GM18520 (cell line): ENCODE measurements around the gene ZSCAN10.
"Not testable (repeated sequence)": the region's sequence is repeated elsewhere in the genome, so short reads cannot be mapped to it uniquely, and the experiment has no call there.

Experiments
- ATAC-seq: cut with Tn5 transposase; IDR thresholded peaks from one replicate; pipeline ENCODE4 v1.9.1; 2021; ENCODE audit not compliant: unreplicated experiment

Gene ZSCAN10

GRCh38 chr16:3098459-3099394 is at the start of gene ZSCAN10:
Gene ZSCAN10 (minus strand): TSS chr16:3099294. CDS start chr16:3092937, 6,357 bp downstream.
- no peak for ATAC-seq

DNA sequence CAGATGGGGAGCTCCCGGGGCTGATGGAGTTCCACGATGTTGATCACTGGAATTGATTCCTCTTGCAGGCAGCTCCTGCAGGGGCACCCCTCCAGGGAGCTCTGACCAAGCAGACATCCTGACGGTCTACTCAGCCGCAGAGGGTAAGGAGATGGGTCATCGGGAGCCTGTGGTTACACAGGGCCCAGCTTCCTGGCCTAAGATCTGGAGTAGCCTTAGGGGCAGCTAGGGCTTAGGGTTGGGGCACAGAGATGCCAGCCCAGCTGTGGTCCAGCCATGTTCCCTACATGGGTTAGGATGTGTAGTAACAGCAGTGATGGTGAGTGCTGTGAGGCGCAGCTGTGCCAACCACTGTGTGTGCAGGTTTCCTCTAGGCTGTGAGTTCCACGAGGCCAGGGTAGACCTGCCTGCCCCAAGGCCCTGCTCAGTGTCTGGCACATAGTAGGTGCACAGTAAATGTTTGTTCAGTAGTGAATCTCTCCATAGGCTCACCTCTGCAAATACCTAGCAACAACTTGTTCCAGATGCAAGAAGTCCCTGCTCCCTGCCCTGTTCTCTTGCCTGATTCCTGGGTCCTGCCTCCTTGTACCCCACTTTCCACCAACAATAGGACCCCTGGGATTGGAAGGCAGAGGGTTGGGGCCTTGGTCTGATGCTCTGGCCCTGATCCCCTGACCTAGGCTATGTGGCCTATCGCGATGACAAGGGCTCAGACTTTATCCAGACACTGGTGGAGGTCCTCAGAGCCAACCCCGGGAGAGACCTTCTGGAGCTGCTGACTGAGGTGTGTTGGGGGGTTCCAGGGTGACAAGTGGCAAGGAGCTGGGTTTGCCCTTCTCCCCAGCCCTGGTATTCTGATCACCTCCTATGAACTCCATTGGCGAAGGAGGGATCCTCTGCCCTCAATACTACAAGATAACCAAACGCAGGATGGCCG is 49.4 kb upstream of the ZSCAN10 start:
- ATAC-seq: no peak

GRCh38 chr16:3147757-3148104 is 48.6 kb upstream of the ZSCAN10 start:
- ATAC-seq: no peak

- no peak for ATAC-seq
Measured at GRCh38 chr16:3147046-3147756, 48.1 kb upstream of the ZSCAN10 start.

GRCh38 chr16:3145660-3146059 is 46.6 kb upstream of the ZSCAN10 start:
- no peak for ATAC-seq

DNA sequence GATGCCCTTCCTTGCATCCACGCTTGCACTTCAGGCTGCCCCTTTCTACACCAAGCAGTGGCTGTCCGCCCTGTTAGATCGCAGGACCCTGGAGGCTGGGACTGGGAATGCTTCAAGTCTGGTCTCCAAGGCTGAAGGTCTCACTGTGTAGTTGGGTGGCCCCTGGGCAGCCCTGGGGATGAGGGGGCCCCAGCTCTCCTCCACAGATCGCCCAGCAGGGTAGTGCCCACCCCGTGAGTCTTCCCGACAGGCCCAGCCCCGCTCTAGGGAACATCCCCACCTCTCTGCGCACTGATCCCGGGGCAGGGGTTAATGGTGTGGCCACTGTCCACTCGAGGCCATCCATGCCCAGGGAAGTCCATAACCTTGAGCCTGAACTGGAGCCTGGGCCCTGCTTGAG is 46.1 kb upstream of the ZSCAN10 start:
- no peak for ATAC-seq

DNA sequence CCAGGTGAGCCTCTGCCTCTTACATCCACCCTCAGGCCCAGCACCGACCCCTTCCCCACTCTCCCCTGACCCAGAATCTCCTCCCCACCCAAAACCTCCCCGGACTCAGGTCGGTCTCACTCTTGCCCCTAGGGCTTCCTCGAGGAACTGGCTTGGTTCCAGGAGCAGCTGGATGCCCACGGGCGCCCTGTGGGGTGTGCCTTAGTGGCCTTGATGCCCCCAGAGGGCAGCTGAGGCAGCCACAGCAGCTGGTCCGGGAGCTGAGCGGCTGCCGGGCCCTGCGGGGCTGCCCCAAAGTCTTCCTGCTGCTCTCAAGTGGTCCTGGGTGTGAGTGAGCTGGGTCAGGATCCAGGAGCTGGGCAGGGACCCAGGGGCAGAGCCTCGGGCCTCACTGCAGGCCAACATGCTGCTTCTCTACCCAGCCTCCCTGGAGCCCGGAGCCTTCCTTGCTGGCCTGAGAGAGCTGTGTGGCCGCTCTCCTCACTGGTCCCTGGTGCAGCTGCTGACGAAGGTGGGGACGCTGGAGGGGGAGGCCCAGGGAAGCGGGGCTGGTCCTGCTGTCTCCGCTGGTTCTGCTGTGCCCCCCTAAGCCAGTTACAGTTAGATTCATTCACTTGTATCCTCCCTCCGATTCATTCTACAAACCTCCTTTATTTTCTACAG is 45.4 kb upstream of the ZSCAN10 start:
- no peak for ATAC-seq

DNA sequence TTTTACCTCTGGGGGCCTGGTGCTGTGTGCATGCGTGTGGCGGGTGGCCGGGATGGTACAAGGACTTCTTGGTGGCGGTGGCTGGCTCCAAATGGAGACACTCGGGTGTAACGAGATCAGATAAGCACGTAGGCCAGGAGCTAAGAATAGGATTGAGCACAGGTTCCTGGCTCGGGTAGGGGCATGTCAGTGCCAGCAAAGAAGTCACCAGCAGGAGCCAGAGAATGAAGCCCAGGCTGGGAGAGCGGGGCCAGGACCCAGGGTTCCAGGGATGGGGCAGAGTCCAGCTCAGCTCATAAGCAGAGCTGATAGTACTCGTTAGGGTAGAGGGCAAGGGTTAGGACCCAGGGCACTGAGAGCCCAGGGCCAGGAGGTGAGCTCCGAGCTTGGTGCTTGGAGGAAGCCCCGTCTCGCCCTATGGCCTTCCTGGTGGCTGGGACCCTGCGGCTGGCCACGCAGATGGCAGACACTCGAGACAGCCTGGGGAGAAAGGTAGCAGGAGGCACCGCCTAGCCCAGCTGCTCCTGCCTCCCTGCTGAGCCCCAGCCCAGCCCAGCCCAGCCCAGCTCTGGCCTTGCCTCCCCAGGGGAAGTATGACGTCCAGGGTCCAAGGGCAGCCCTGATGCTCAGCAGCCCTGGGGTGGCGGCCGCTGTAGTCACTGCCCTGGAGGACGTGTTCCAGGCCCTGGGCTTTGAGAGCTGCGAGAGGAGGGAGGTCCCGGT is 44.7 kb upstream of the ZSCAN10 start:
- no peak for ATAC-seq

DNA sequence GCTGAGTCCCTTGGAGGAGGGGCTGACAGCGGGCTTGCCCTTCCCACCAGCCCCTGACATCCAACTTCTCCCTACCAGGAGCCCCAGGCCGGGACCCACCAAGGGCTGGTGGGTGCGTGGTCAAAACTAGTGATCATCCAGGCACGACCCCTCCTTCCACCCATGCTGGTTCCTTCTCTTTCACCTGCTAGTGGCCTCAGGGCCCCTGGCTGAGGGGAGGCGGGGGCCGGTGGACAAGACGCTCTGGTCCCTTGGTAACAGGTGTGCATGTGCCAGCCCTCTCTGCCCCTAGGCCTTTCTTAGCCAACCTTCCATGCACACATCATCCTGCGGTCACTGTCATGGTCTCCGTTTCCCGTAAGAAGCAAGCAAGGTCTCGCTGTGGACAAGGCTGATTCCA is 44.1 kb upstream of the ZSCAN10 start:
- no peak for ATAC-seq

DNA sequence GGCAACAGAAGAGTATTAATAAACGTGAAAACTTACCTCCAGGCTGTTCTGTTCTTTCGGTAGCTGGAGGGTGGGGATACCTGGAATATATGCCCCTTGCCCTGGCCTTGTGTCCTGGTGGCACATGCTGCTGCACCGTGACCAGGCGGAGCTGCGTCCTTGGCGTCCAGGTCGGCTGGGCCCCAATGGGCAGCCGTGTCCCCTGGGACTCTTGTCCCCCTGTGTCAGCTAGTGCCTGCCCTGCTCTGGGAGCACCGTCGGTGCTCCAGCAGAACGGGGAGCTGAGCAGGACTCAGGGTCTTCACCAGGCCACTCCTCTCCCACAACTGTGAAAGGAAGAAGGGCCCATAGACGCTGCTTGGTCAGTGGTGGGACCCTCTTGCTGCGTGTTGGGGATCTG is 43.7 kb upstream of the ZSCAN10 start:
- no peak for ATAC-seq

DNA sequence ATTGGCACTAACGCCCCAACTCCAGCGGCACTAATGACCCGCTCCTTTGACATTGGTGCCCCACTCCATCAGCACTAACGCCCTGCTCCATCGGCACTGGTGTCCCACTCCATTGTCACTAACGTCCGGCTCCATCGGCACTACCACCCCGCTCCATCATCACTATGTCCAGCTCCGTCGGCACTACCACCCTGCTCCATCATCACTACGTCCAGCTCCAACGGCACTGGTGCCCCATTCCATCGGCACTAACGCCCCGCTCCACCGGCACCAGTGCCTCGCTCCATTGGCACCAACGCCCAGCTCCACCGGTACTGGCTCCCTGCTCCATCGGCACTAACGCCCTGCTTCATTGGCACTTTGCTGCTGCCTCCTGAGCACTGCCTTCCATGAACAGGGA is 43.2 kb upstream of the ZSCAN10 start:
- ATAC-seq: no peak

DNA sequence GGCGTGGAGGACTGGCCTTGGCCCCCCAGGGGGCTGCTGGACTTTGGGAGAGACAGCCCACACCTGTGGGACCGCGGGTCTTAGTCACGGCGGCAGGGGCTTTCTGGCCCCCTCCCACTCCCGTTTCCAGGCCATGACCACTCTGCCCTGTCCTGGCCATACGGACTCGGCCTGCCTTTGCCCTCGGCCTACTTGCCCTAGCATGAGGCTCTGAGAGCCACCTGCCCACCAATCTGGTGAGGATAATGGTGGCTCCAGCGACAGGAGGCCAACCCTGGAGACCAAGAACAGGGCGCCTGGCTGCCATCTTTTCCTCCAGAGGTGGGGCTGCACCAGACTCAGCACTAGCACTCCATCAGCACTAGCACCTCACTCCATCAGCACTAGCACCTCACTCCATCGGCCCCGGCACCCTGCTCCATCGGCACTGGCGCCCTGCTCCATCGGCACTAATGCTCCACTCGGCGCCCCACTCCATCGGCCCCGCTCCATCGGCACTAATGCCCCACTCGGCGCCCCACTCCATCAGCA is 42.8 kb upstream of the ZSCAN10 start:
- no peak for ATAC-seq

DNA sequence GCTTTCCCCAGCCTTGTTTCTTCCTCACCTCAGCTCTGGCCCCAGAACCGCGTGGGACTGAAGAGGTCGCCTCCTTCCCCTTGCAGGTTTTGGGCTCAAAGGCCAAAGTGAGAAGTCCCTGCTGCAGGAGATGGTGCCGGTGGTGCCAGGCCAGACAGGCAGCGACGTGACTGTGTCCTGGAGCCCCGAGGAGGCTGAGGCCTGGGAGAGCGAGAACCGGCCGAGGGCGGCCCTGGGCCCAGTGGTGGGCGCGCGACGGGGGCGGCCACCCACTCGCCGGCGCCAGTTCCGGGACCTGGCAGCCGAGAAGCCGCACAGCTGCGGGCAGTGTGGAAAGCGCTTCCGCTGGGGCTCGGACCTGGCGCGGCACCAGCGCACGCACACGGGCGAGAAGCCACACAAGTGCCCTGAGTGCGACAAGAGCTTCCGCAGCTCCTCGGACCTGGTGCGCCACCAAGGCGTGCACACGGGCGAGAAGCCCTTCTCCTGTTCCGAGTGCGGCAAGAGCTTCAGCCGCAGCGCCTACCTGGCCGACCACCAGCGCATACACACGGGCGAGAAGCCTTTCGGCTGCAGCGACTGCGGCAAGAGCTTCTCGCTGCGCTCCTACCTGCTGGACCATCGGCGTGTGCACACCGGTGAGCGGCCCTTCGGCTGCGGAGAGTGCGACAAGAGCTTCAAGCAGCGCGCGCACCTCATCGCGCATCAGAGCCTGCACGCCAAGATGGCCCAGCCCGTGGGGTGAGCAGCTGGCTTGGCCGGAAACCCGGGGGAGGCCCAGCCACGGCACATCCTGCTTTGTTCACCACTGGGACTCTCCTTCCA is 41.7 kb upstream of the ZSCAN10 start:
- ATAC-seq: no peak

GRCh38 chr16:3139561-3139960 is 40.5 kb upstream of the ZSCAN10 start:
- not testable (repeated sequence) for ATAC-seq

DNA sequence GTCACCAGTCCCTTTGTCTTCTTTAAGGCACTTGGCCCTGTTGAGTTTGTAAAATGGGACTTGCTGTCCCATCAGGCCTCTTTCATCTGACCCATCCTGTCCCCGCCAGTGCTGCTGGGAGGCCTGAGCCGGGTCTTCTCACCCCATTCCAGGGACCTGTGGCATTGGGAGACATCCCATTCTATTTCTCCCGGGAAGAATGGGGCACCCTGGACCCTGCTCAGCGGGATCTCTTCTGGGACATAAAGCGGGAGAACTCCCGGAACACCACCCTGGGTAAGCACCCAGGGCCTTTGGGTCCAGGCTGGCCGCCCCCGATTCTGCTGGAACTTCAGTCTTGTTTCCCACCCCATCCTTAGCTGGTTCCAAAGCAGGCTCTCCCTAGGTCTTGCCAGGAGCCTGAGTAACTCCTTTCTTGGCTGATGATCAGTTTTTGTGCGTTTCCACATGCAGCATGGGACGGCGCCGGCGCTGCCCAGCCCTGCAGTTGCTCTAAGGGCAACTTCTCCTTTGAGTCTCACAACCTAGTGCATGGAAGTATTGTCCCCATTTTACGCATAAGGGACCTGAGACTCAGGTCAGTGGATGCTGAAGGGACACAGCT is 39.8 kb upstream of the ZSCAN10 start:
- ATAC-seq: no peak

GRCh38 chr16:3138342-3138741 is 39.2 kb upstream of the ZSCAN10 start:
- ATAC-seq: no peak

GRCh38 chr16:3137267-3137666 is 38.2 kb upstream of the ZSCAN10 start:
- ATAC-seq: no peak

GRCh38 chr16:3135126-3135715 is 36.1 kb upstream of the ZSCAN10 start:
- ATAC-seq: no peak
